ENCODE results near the gene YWHAG.

YWHAG gene

DNA sequence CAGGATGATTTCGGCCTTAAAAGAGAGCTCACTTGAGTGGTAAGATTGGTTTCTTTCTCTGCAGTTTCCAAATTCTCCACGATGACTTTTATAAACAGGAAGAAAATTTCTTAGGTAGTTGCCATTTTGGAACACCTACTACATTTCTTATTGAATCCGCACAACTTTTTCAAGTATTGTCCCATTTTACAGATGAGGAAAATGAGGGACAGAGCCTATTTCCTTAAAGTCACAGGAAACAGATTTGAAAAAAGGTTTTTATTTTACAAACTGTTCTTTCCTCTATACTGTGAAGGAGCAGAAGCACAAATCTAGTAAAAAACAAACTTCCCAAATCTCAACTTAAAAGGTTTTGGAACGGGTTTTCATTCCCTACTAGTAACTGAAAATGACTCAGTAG, 2.7 kb downstream of the YWHAG start:
- DNase-seq (ENCODE audit: low read depth in 2 of 2) = no peak
- TF ChIP-seq, protein P1, sequence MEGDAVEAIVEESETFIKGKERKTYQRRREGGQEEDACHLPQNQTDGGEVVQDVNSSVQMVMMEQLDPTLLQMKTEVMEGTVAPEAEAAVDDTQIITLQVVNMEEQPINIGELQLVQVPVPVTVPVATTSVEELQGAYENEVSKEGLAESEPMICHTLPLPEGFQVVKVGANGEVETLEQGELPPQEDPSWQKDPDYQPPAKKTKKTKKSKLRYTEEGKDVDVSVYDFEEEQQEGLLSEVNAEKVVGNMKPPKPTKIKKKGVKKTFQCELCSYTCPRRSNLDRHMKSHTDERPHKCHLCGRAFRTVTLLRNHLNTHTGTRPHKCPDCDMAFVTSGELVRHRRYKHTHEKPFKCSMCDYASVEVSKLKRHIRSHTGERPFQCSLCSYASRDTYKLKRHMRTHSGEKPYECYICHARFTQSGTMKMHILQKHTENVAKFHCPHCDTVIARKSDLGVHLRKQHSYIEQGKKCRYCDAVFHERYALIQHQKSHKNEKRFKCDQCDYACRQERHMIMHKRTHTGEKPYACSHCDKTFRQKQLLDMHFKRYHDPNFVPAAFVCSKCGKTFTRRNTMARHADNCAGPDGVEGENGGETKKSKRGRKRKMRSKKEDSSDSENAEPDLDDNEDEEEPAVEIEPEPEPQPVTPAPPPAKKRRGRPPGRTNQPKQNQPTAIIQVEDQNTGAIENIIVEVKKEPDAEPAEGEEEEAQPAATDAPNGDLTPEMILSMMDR (IDR thresholded peaks at IDR 0.05; ENCODE audit: low read depth, low read length) = no peak
- no peak overlapping the region for H3K4me3 ChIP-seq (replicated peaks in 1 of 2; ENCODE audit: low read depth in 2 of 2, low read length in 2 of 2)

DNA sequence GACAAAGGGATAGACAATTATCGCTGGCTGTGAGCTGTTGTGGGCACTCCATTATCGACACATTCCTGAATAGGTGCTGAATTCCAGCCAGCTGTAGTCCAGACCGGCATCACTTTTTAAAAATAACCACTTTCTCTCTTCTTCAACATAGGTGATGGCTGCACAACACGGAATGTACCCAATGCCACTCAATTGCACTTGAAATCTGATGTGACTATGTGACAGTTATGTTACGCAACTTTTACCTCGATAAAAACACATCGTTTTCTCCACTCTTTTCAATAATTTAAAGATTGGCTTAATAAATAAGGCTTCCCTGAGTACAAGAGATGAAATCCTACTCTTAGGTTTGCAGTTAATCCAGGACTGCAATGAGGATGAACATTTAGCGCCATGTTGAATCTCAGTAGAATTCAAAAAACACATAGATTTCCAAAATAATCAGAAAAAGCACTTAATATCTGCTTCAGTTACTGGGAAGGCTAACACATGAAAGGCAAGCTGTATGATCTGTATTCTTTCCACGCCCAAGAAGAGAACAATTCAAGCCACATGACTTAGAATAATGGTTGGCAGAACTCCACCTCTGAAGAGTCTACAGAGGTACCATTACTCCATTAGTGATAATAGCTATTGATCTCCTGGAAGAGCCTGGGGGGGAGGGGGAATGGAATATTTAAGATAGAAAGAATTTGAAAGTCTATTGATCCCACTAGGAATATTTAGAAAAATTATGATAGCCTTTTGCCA, 3.6 kb downstream of the YWHAG start:
- TF ChIP-seq, protein P1 (IDR thresholded peaks at IDR 0.05; ENCODE audit: low read depth, low read length) = no peak
- no peak for DNase-seq (ENCODE audit: low read depth in 2 of 2)
- H3K4me3 ChIP-seq (replicated peaks in 1 of 2; ENCODE audit: low read depth in 2 of 2, low read length in 2 of 2) = no peak overlapping the region

DNA sequence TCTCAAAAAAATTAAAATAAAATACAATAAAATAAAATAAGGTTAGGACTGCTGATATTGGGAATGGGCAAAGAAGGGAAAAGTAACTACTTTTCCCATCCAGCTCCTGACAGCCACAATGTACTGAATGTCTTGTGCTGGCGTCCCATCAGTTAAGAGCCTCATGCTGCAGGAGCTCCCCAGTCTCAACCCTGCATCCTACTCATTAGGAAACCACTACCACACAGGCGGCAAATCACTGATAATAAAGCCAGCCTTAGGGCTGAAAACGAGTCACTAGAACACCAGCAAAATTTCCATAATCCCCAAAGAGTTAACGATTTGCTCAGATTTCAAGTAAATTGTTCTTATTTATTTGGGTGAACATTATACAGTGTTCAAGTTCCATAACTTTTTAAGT, 4.3 kb downstream of the YWHAG start:
- TF ChIP-seq, protein P1 (IDR thresholded peaks at IDR 0.05; ENCODE audit: low read depth, low read length) = no peak
- H3K4me3 ChIP-seq (replicated peaks in 1 of 2; ENCODE audit: low read depth in 2 of 2, low read length in 2 of 2) = no peak overlapping the region
- DNase-seq (ENCODE audit: low read depth in 2 of 2) = peak in 1 of 2 donors; percentile 50

DNA sequence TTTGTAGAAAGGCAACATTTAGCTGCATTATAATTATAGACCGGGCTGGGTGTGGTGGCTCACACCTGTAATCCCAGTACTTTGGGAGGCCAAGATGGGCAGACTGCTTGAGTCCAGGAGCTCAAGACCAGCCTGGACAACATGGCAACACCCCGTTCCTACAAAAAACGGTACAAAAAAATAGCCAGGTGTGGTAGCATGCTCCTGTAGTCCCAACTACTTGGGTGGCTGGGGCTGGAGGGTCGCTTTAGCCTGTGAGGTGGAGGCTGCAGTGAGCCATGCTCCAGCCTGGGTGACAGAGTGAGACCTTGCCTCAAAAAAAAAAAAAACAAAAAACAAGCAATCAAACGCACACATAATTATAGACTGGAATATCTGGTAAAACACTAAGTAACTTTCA, 5.0 kb downstream of the YWHAG start:
- TF ChIP-seq, protein P1 (IDR thresholded peaks at IDR 0.05; ENCODE audit: low read depth, low read length) = no peak
- H3K4me3 ChIP-seq (replicated peaks in 1 of 2; ENCODE audit: low read depth in 2 of 2, low read length in 2 of 2) = no peak overlapping the region
- no peak for DNase-seq (ENCODE audit: low read depth in 2 of 2)

DNA sequence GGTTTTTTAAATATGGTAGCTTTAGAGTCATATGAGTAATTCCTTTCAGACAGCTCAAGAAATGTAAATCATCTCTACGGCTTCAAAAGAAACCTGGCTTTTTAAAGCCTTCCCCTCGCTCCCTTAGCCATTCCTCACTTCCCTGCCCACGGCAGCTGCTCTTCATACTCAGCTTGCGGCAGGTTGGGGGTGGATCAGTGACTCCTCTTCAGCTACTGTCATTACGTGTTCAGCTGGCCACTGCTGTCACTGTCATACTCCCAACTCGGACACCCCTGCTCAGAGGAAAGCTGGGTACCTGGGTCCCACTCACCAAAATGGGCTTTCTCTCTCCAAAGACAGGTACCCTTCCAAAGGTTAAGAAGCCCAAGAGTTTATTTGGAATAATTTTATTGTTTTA, 6.6 kb downstream of the YWHAG start:
- no peak for DNase-seq (ENCODE audit: low read depth in 2 of 2)
- TF ChIP-seq, protein P1 (IDR thresholded peaks at IDR 0.05; ENCODE audit: low read depth, low read length) = no peak

DNA sequence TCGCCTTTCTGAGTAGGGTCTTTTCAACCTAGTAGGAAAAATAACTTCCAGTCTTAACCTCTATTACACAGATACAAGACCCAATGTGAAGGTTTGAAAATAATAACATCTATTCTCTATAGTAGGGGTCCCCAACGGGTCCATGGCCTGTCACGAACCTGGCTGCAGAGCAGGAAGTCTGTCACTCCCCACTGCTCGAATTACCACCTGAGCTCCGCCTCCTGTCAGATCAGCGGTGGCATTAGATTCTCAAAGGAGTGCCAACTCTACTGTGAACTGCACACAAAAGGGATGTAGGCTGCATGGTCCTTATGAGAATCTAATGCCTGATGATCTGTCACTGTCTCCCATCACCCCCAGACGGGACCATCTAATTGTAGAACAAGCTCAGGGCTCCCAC, 7.4 kb downstream of the YWHAG start:
- no peak for DNase-seq (ENCODE audit: low read depth in 2 of 2)
- TF ChIP-seq, protein P1 (IDR thresholded peaks at IDR 0.05; ENCODE audit: low read depth, low read length) = no peak
- H3K4me3 ChIP-seq (replicated peaks in 1 of 2; ENCODE audit: low read depth in 2 of 2, low read length in 2 of 2) = no peak overlapping the region

More for the DNA sequence above, 6.6 kb downstream of the YWHAG start:
- no peak overlapping the region for H3K4me3 ChIP-seq (replicated peaks in 1 of 2; ENCODE audit: low read depth in 2 of 2, low read length in 2 of 2)
